Uterus (tissue), 4 donors: ENCODE measurements around the gene KIF26B. TPM values are rescaled to one million over a fixed set of nuclear protein-coding genes. Genes with fewer than 3 reads are reported as not detected.

Source experiments
- DNase-seq, 2 donors: peaks; one replicate each; pipeline ENCODE4 v3.0.0-alpha.2; 2019 to 2020
- H3K27ac ChIP-seq, 2 donors: fragments of 200-600 bp; sonication (generic); 1 replicate in 1 of 2; 2 replicates in 1 of 2; pipeline ENCODE4 v1.5.1; 2016 to 2018
- H3K27me3 ChIP-seq, 2 donors: fragments of 200-600 bp; sonication (generic); one replicate each; pipeline ENCODE4 v1.5.1; 2018 to 2019; ENCODE audit warnings: control low read depth in 1 of 2
- H3K36me3 ChIP-seq, 2 donors: fragments of 200-600 bp; sonication (generic); one replicate each; pipeline ENCODE4 v1.5.1; 2019; ENCODE audit warnings: control low read depth in 1 of 2
- H3K4me1 ChIP-seq, 2 donors: fragments of 200-600 bp; sonication (generic); one replicate each; pipeline ENCODE4 v1.5.1; 2018 to 2019; ENCODE audit warnings: control low read depth in 1 of 2
- H3K4me3 ChIP-seq, 2 donors: fragments of 200-600 bp; sonication (generic); 1 replicate in 1 of 2; 2 replicates in 1 of 2; pipeline ENCODE4 v1.5.1; 2018 to 2019; ENCODE audit warnings: mild to moderate bottlenecking in 1 of 2
- H3K9me3 ChIP-seq, 2 donors: fragments of 200-600 bp; sonication (generic); one replicate each; pipeline ENCODE4 v1.5.1; 2019; ENCODE audit warnings: control low read depth in 1 of 2
- POLR2A ChIP-seq, 2 donors: fragments of 450-650 bp; IDR thresholded peaks; one replicate each; pipeline ENCODE4 v1.6.1; 2016; ENCODE audit warnings: antibody characterized with exemption in 2 of 2, mild to moderate bottlenecking in 1 of 2, moderate library complexity in 1 of 2
- intact Hi-C: fragments of 100-400 bp; cut with DNase I; formaldehyde crosslinking; loops from one replicate; pipeline ENCODE4 v1.15.1; 2023; ENCODE audit warnings: low total_unique reads
- total RNA-seq, 4 donors: library from RNA; depleted of rRNA in 3 of 4; stranded (reverse); fragments of >200 nt in 3 of 4; gene quantifications; one replicate each; pipeline versions ENCODE4 v1.1.0 to v1.2.4, GENCODE V29; 2014 to 2023
- TF ChIP-seq, protein P1 (sequence below), 4 experiments: fragments of 200-600 bp in 2 of 4; fragments of 450-650 bp in 2 of 4; sonication (generic) in 2 of 4; IDR thresholded peaks; one replicate each; pipeline ENCODE4 v1.5.1; 2016 to 2019; ENCODE audit warnings: antibody characterized with exemption in 4 of 4, mild to moderate bottlenecking in 2 of 4, moderate library complexity in 1 of 4
- donor health status: DM: yes; HTN: yes; CAD: no.

Gene KIF26B
- total RNA-seq, 4 donors from 2014 or later: 0.27 to 17.4 (median 1.3) TPM; not detected in 1

DNA sequence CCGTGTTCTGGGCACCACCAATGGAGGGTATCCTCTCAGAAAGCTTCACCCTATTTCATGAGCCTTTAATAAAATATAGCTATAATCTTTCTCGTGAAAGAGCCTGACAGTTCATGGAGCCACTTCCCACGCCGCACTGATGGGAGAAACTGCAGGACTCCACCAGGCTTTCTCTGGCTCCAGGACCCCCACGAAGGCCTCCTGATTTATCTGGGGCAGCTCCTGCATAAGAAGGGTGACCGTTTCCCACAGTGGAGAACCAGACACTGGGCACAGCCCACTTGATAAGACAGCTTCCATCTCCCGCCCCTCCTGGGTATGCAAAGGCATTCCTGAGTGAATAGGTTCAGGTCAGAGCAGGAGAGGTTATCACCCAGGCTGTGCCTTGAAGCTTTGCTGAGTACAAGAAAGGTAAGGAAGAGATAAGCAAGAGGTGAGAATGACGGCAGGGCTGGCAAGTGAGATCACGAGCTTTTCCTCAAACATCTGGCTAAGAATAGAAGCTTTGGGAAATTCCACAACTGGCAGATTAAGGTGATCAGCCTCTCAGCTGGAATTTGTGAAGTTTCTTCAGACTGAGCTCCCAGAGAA, 499.8 kb downstream of the KIF26B start:
- DNase-seq: no peak
- Histone ChIP-seq H3K9me3 (no peaks in the 10 kb centered on the region), H3K27ac (no peak overlapping the region), H3K36me3 (no peaks in the 10 kb centered on the region), H3K4me3 (no peak overlapping the region), H3K4me1 (no peaks in the 10 kb centered on the region), H3K27me3 (no peaks in the 10 kb centered on the region)
- TF ChIP-seq, protein P1, sequence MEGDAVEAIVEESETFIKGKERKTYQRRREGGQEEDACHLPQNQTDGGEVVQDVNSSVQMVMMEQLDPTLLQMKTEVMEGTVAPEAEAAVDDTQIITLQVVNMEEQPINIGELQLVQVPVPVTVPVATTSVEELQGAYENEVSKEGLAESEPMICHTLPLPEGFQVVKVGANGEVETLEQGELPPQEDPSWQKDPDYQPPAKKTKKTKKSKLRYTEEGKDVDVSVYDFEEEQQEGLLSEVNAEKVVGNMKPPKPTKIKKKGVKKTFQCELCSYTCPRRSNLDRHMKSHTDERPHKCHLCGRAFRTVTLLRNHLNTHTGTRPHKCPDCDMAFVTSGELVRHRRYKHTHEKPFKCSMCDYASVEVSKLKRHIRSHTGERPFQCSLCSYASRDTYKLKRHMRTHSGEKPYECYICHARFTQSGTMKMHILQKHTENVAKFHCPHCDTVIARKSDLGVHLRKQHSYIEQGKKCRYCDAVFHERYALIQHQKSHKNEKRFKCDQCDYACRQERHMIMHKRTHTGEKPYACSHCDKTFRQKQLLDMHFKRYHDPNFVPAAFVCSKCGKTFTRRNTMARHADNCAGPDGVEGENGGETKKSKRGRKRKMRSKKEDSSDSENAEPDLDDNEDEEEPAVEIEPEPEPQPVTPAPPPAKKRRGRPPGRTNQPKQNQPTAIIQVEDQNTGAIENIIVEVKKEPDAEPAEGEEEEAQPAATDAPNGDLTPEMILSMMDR (IDR thresholded peaks at IDR 0.05): no peak
- no peak for TF ChIP-seq POLR2A (IDR thresholded peaks at IDR 0.05)
- intact Hi-C loops: no loop called here

DNA sequence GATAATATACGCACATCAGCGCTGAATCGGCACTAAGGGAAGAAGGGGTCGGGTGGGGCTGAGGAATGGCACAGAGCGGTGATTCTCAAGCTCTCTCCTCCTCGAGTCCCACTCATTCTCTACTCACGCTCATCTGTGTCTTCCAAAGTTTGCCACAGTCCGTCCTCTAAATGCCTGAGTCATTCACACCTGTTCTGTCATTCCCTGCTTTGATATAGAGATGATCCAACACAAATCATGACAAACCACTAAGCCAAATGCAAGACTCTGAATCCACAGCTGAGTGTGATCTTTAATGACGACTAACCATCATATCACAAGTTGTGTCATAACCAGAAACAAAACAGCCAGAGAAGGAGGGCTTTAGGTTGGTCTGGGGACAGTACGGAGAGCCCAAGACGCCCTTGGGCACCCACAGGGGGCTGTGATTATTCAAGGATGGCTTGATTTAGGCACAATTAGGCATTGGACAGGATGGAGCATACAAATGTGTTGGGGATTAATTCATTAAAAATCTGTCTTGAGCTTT, 501.5 kb downstream of the KIF26B start:
- Histone ChIP-seq H3K36me3 (no peaks in the 10 kb centered on the region), H3K4me1 (no peaks in the 10 kb centered on the region), H3K27ac (no peak overlapping the region), H3K9me3 (no peaks in the 10 kb centered on the region), H3K4me3 (no peak overlapping the region), H3K27me3 (no peaks in the 10 kb centered on the region)
- TF ChIP-seq POLR2A (IDR thresholded peaks at IDR 0.05): no peak
- TF ChIP-seq, protein P1 (IDR thresholded peaks at IDR 0.05): no peak
- intact Hi-C loops: no loop called here
- no peak for DNase-seq

DNA sequence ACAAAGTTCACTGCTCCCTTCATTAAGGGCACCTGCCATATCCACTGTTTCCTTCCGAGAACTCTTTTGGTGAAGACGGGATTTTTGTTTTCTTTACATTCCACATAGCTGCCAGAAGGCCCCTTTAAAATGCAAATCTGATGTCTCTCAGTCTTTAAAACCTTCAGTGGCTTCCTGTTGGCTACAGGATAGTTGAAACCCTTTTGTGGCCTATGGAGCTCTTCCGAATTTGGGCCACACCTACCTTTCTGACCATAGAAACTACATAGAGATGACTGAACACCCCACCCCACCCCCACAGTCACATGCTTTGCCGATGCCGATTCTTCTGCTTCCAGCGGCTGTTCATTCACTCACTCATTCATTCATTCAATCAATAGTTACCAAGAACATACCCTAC, 502.6 kb downstream of the KIF26B start:
- Histone ChIP-seq H3K9me3 (no peaks in the 10 kb centered on the region), H3K27ac (no peak overlapping the region), H3K36me3 (no peaks in the 10 kb centered on the region), H3K4me3 (no peak overlapping the region), H3K4me1 (no peaks in the 10 kb centered on the region), H3K27me3 (no peaks in the 10 kb centered on the region)
- intact Hi-C loops: no loop called here
- TF ChIP-seq POLR2A (IDR thresholded peaks at IDR 0.05): no peak
- TF ChIP-seq, protein P1 (IDR thresholded peaks at IDR 0.05): no peak
- DNase-seq: no peak

DNA sequence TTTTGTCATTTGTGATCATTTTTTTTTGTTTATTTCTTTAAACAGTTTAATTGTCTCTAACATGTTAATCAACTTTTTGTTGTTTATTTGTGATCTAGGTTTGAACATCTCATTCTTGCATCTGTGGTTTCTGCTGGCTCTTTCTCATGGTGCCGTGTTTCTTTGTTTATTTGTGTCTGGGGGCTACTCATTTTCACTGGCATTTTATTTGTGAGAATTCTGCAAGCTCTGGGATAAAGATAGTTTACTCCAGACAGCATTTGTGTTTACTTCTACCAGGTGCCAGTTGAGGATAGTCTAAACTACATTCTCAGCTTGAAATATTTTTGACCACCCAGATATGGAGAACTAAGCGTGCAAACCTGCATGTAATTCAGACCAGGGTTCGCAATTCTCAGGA, 508.6 kb downstream of the KIF26B start:
- H3K27ac ChIP-seq: no peak overlapping the region
- no peaks in the 10 kb centered on the region for H3K9me3 ChIP-seq
- TF ChIP-seq, protein P1 (IDR thresholded peaks at IDR 0.05): no peak
- TF ChIP-seq POLR2A (IDR thresholded peaks at IDR 0.05): no peak
- no peaks in the 10 kb centered on the region for H3K27me3 ChIP-seq
- no peaks in the 10 kb centered on the region for H3K36me3 ChIP-seq
- H3K4me3 ChIP-seq: no peak overlapping the region
- no peaks in the 10 kb centered on the region for H3K4me1 ChIP-seq
- intact Hi-C loops: no loop called here
- no peak for DNase-seq

DNA sequence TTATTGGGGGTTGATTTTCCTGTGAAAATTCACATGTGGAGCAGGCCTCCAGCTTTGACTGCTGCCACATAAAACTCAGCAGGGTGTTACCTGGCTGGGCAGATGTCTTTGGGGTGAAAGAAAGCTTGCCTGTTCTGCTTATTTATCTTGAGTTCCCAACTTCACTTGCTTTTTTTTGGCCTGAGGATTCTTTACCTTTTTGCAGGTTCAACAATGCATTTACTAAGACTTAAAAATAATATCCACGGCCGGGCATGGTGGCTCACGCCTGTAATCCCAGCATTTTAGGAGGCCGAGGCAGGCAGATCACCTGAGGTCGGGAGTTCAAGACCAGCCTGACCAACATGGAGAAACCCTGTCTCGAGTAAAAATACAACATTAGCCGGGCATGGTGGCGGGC, 509.1 kb downstream of the KIF26B start:
- Histone ChIP-seq H3K9me3 (no peaks in the 10 kb centered on the region), H3K4me1 (no peaks in the 10 kb centered on the region), H3K36me3 (no peaks in the 10 kb centered on the region), H3K27ac (no peak overlapping the region), H3K4me3 (no peak overlapping the region), H3K27me3 (no peaks in the 10 kb centered on the region)
- DNase-seq: no peak
- intact Hi-C loops: no loop called here
- no peak for TF ChIP-seq POLR2A (IDR thresholded peaks at IDR 0.05)
- TF ChIP-seq, protein P1 (IDR thresholded peaks at IDR 0.05): no peak
